ENCODE results near the gene DNMT3B.

GRCh38 chr20:32822225-32822624, 60.0 kb downstream of the DNMT3B start:
- TF ChIP-seq CTCF (optimal IDR thresholded peaks at IDR 0.05 in 1 of 3, IDR thresholded peaks at IDR 0.05 in 1 of 3, conservative IDR thresholded peaks at IDR 0.05 in 1 of 3; ENCODE audit: extremely low read depth in 1 of 3, insufficient read depth in 2 of 3, low read length in 3 of 3) (no peak), EZH2 (IDR thresholded peaks at IDR 0.05; ENCODE audit: low read length) (no peak)
